ENCODE results near the gene GINS3.

Gene GINS3

GRCh38 chr16:58452640-58453039, 60.4 kb downstream of the GINS3 start:
- DNase-seq (ENCODE audit: insufficient read length) (no peak), FAIRE-seq (no peak)
- TF ChIP-seq POLR2A (IDR thresholded peaks at IDR 0.05; ENCODE audit: low read depth, low read length) (no peak), TAF1 (IDR thresholded peaks at IDR 0.05; ENCODE audit: borderline replicate concordance, low read depth, low read length) (no peak), POLR2AphosphoS5 (IDR thresholded peaks at IDR 0.05; ENCODE audit: low read depth, low read length) (no peak)

- TF ChIP-seq TAF1 (IDR thresholded peaks at IDR 0.05; ENCODE audit: borderline replicate concordance, low read depth, low read length) (no peak), POLR2AphosphoS5 (IDR thresholded peaks at IDR 0.05; ENCODE audit: low read depth, low read length) (no peak), POLR2A (IDR thresholded peaks at IDR 0.05; ENCODE audit: low read depth, low read length) (no peak)
- DNase-seq (ENCODE audit: insufficient read length) (no peak), FAIRE-seq (no peak)
Observed at GRCh38 chr16:58454178-58454577, 61.9 kb downstream of the GINS3 start.

GRCh38 chr16:58454856-58455255, 62.6 kb downstream of the GINS3 start:
- TF ChIP-seq POLR2A (IDR thresholded peaks at IDR 0.05; ENCODE audit: low read depth, low read length) = no peak
- TF ChIP-seq POLR2AphosphoS5 (IDR thresholded peaks at IDR 0.05; ENCODE audit: low read depth, low read length) = no peak
- no peak for TF ChIP-seq TAF1 (IDR thresholded peaks at IDR 0.05; ENCODE audit: borderline replicate concordance, low read depth, low read length)
- DNase-seq (ENCODE audit: insufficient read length) (no peak), FAIRE-seq (no peak)

Measured in GM12892 (cell line).